ENCODE data around the gene TTC17.

The TTC17 gene

DNA sequence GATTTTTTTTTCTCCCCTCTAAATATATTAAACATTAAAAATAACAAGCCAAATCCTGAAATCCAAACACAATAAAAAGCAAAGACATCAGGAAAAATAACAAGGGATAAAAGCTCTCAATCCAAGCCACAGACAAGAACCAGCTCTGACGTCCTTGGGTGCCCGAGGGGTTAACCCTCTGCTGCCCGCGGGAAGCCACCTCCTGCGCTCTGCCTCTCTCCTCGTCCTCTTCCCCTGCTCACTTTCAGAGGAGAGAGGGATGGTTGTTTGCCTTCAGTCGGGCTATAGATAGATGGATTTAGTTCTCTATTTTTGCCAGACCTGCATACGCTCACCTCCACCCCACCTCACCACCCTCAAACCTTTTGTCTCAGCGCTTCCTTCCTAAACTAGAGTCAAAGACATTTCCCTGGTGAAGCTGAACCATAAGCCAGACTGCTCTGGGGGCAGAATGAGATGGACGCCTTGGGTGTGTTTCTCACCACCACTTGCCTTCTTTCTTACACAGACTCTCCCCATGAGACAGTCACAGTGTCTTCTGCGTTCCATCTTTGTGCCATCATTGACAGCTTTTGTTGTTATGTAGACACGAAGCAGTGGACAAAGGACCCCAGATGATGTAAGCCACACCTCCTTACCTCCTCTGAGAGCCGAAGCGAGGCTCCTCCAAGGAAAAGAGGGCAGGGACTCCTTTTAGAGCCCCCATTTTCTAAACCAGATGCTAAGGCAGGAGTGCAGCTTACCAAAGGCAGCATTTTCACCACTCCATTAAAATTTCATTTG, 179.3 kb downstream of the TTC17 start:
- TF ChIP-seq, protein P1, sequence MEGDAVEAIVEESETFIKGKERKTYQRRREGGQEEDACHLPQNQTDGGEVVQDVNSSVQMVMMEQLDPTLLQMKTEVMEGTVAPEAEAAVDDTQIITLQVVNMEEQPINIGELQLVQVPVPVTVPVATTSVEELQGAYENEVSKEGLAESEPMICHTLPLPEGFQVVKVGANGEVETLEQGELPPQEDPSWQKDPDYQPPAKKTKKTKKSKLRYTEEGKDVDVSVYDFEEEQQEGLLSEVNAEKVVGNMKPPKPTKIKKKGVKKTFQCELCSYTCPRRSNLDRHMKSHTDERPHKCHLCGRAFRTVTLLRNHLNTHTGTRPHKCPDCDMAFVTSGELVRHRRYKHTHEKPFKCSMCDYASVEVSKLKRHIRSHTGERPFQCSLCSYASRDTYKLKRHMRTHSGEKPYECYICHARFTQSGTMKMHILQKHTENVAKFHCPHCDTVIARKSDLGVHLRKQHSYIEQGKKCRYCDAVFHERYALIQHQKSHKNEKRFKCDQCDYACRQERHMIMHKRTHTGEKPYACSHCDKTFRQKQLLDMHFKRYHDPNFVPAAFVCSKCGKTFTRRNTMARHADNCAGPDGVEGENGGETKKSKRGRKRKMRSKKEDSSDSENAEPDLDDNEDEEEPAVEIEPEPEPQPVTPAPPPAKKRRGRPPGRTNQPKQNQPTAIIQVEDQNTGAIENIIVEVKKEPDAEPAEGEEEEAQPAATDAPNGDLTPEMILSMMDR (IDR thresholded peaks at IDR 0.05; ENCODE audit: insufficient read depth, low read length, poor library complexity, severe bottlenecking): no peak
- no peak overlapping the region for H3K9ac ChIP-seq (ENCODE audit: low read length)
- H3K27ac ChIP-seq (ENCODE audit: low read depth, low read length): no peak overlapping the region
- no peaks in the 10 kb centered on the region for H4K20me1 ChIP-seq (ENCODE audit: low read depth, low read length)
- no peaks in the 10 kb centered on the region for H3K9me3 ChIP-seq (ENCODE audit: insufficient read depth, low read length)
- no peaks in the 10 kb centered on the region for H3F3A ChIP-seq (ENCODE audit: insufficient read depth)
- no peaks in the 10 kb centered on the region; the same call in 1 of the 2 replicates for H3K27me3 ChIP-seq (ENCODE audit: low read length)
- no peaks in the 10 kb centered on the region for H3K36me3 ChIP-seq (ENCODE audit: low read length)
- H3K9me2 ChIP-seq (replicated peaks; ENCODE audit: insufficient read depth, low read length): no peaks in the 10 kb centered on the region
- no peak overlapping the region for H3K4me3 ChIP-seq (ENCODE audit: insufficient read depth, low read length, poor library complexity, severe bottlenecking)
- no peak overlapping the region for H2AFZ ChIP-seq (ENCODE audit: low read depth, low read length, severe bottlenecking)
- no peak overlapping the region for H3K4me2 ChIP-seq (ENCODE audit: low read depth, low read length, poor library complexity, severe bottlenecking)
- H3K79me2 ChIP-seq (ENCODE audit: insufficient read depth, low read length): no peaks in the 10 kb centered on the region

DNA sequence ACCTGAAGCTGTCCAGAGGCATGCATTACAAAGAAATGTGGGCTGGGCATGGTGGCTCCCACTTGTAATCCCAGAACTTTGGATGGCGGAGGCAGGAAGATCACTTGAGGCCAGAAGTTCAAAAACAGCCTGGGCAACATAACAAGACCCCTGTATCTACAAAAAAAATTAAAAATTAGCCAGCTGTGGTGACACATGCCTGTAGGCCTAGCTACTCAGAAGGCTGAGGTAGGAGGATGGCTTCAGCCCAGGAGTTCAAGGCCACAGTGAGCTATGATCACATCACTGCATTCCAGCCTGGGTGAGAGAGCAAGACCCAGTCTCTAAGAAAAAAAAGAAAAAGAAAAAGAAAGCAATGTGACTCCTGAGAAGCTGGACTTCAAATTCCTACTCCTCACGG, 183.3 kb downstream of the TTC17 start:
- H3K4me3 ChIP-seq (ENCODE audit: insufficient read depth, low read length, poor library complexity, severe bottlenecking): no peak overlapping the region
- H3K4me2 ChIP-seq (ENCODE audit: low read depth, low read length, poor library complexity, severe bottlenecking): no peak overlapping the region
- H3K36me3 ChIP-seq (ENCODE audit: low read length): no peaks in the 10 kb centered on the region
- no peak overlapping the region for H2AFZ ChIP-seq (ENCODE audit: low read depth, low read length, severe bottlenecking)
- H3K9me2 ChIP-seq (replicated peaks; ENCODE audit: insufficient read depth, low read length): no peaks in the 10 kb centered on the region
- no peaks in the 10 kb centered on the region for H4K20me1 ChIP-seq (ENCODE audit: low read depth, low read length)
- H3F3A ChIP-seq (ENCODE audit: insufficient read depth): no peaks in the 10 kb centered on the region
- no peak for TF ChIP-seq EZH2phosphoT487 (conservative IDR thresholded peaks at IDR 0.05; ENCODE audit: low read length)
- TF ChIP-seq, protein P1 (IDR thresholded peaks at IDR 0.05; ENCODE audit: insufficient read depth, low read length, poor library complexity, severe bottlenecking): no peak
- H3K27me3 ChIP-seq (ENCODE audit: low read length): no peaks in the 10 kb centered on the region
- no peaks in the 10 kb centered on the region for H3K9me3 ChIP-seq (ENCODE audit: insufficient read depth, low read length)
- H3K9ac ChIP-seq (ENCODE audit: low read length): no peak overlapping the region
- no peaks in the 10 kb centered on the region for H3K79me2 ChIP-seq (ENCODE audit: insufficient read depth, low read length)
- no peak overlapping the region for H3K27ac ChIP-seq (ENCODE audit: low read depth, low read length)

DNA sequence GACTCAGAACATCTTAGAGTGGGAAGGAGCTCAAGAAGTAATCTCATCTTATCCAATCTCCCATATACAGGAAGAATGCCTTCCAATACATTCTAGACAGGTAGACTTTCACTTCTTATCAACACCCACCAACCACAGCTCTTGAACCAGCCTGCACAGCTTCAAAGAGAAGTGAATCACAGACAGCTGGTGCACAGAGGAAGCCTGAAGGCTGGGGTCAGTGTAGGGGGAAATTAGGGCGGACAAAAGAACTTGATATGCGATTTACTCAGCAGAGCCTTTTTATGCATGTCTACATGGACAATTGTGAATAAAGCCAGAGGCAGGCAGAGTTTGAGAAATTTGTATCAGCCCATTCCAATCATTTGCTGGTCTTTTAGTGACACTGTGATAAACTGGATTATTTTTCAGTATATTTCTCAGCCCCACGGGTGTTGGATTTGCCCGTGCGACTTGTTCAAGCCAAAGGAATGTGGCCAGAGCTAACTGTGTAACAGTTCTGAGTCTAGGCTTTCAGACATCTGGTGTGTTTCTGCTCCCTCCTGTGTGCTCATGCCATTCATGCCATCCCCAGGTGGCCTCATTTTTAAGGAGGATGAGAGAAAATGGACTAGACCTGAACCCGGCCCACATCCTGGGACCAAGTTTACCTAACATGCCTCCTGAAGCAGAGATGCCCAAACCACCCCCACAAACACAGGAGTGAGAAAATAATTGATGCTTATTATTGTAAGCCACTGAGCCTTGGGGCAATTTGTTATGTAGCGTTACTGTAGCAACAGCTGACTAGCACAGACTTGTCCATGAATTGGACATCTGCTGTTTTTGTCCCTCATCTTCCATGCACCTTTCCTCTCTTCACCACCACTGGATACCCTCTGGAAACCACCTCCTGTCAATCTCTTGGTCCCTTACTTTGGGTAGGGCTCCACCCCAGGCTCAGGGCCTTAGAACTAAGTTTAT, 184.3 kb downstream of the TTC17 start:
- no peaks in the 10 kb centered on the region for H3K79me2 ChIP-seq (ENCODE audit: insufficient read depth, low read length)
- no peak overlapping the region for H2AFZ ChIP-seq (ENCODE audit: low read depth, low read length, severe bottlenecking)
- no peak for TF ChIP-seq EZH2phosphoT487 (conservative IDR thresholded peaks at IDR 0.05; ENCODE audit: low read length)
- TF ChIP-seq, protein P1 (IDR thresholded peaks at IDR 0.05; ENCODE audit: insufficient read depth, low read length, poor library complexity, severe bottlenecking): no peak
- H4K20me1 ChIP-seq (ENCODE audit: low read depth, low read length): no peaks in the 10 kb centered on the region
- no peaks in the 10 kb centered on the region for H3K9me2 ChIP-seq (replicated peaks; ENCODE audit: insufficient read depth, low read length)
- no peak overlapping the region for H3K4me2 ChIP-seq (ENCODE audit: low read depth, low read length, poor library complexity, severe bottlenecking)
- H3K4me3 ChIP-seq (ENCODE audit: insufficient read depth, low read length, poor library complexity, severe bottlenecking): no peak overlapping the region
- no peaks in the 10 kb centered on the region for H3K27me3 ChIP-seq (ENCODE audit: low read length)
- no peak overlapping the region for H3K9ac ChIP-seq (ENCODE audit: low read length)
- H3K36me3 ChIP-seq (ENCODE audit: low read length): no peaks in the 10 kb centered on the region
- no peak overlapping the region for H3K27ac ChIP-seq (ENCODE audit: low read depth, low read length)
- no peaks in the 10 kb centered on the region for H3K9me3 ChIP-seq (ENCODE audit: insufficient read depth, low read length)
- no peaks in the 10 kb centered on the region for H3F3A ChIP-seq (ENCODE audit: insufficient read depth)

Measured in SU-DHL-6 (cell line).